ENCODE data around the gene RBMS1. TPM values are rescaled to one million over a fixed set of nuclear protein-coding genes. Genes with fewer than 3 reads are reported as not detected.
A peak's percentile ranks its signal among the peaks of the same experiment; 100 is the strongest.

Gene RBMS1
- polyA plus RNA-seq, 1 donor (not counting 4 experiments of a cell fraction or from before 2014, with no cell fraction given), result 89.1 TPM

- Histone ChIP-seq H3K9ac (ENCODE audit: control insufficient read depth, extremely low read depth, insufficient read depth, low read length) (no peak overlapping the region), H3K27me3 (ENCODE audit: control insufficient read depth, extremely low read depth, insufficient read depth, low read length) (no peaks in the 10 kb centered on the region), H3K9me3 (ENCODE audit: control insufficient read depth, low read depth, low read length) (no peaks in the 10 kb centered on the region), H3K4me2 (ENCODE audit: control insufficient read depth, extremely low read depth, insufficient read depth, low read depth, low read length) (no peak overlapping the region), H3K36me3 (ENCODE audit: control insufficient read depth in 2 of 2, extremely low read depth in 1 of 2, insufficient read depth in 2 of 2, low read length in 2 of 2) (no peaks in the 10 kb centered on the region), H3K4me3 (ENCODE audit: control insufficient read depth in 2 of 3, extremely low read depth in 1 of 3, insufficient read depth in 2 of 3, low read depth in 1 of 3, low read length in 3 of 3) (no peak overlapping the region), H3K4me1 (ENCODE audit: control insufficient read depth, extremely low read depth, insufficient read depth, low read length) (peaks cover 26% of the 10 kb centered on the region), H4K20me1 (ENCODE audit: control insufficient read depth, extremely low read depth, insufficient read depth, low read length) (no peaks in the 10 kb centered on the region), H2AFZ (ENCODE audit: control insufficient read depth, low read length) (no peak overlapping the region), H3K9me1 (ENCODE audit: control insufficient read depth, extremely low read depth, insufficient read depth, low read length) (no peaks in the 10 kb centered on the region), H3K27ac (ENCODE audit: control insufficient read depth, insufficient read depth, low read length) (no peak overlapping the region), H3K79me2 (ENCODE audit: control insufficient read depth, insufficient read depth, low read length) (peaks cover 31% of the 10 kb centered on the region)
- FAIRE-seq (no peak), DNase-seq (ENCODE audit: low read depth, low spot score) (no peak)
- dilution Hi-C loops (cut with MboI; ENCODE audit: extremely low pct_ligation_motif_present, low sequenced_read_pairs), result no loop called here
- no peak for TF ChIP-seq EZH2 (IDR thresholded peaks at IDR 0.05; ENCODE audit: low read length)
- TF ChIP-seq, protein P1, sequence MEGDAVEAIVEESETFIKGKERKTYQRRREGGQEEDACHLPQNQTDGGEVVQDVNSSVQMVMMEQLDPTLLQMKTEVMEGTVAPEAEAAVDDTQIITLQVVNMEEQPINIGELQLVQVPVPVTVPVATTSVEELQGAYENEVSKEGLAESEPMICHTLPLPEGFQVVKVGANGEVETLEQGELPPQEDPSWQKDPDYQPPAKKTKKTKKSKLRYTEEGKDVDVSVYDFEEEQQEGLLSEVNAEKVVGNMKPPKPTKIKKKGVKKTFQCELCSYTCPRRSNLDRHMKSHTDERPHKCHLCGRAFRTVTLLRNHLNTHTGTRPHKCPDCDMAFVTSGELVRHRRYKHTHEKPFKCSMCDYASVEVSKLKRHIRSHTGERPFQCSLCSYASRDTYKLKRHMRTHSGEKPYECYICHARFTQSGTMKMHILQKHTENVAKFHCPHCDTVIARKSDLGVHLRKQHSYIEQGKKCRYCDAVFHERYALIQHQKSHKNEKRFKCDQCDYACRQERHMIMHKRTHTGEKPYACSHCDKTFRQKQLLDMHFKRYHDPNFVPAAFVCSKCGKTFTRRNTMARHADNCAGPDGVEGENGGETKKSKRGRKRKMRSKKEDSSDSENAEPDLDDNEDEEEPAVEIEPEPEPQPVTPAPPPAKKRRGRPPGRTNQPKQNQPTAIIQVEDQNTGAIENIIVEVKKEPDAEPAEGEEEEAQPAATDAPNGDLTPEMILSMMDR (optimal IDR thresholded peaks at IDR 0.05 in 1 of 3, IDR thresholded peaks at IDR 0.05 in 1 of 3, conservative IDR thresholded peaks at IDR 0.05 in 1 of 3; ENCODE audit: extremely low read depth in 1 of 3, insufficient read depth in 2 of 3, low read length in 3 of 3), result no peak
Observed at GRCh38 chr2:160437273-160437672, 56.3 kb downstream of the RBMS1 start.

GRCh38 chr2:160434254-160434948 is 59.2 kb downstream of the RBMS1 start:
- TF ChIP-seq, protein P1 (optimal IDR thresholded peaks at IDR 0.05 in 1 of 3, IDR thresholded peaks at IDR 0.05 in 1 of 3, conservative IDR thresholded peaks at IDR 0.05 in 1 of 3; ENCODE audit: extremely low read depth in 1 of 3, insufficient read depth in 2 of 3, low read length in 3 of 3), result no peak
- TF ChIP-seq EZH2 (IDR thresholded peaks at IDR 0.05; ENCODE audit: low read length), result no peak
- FAIRE-seq (no peak), DNase-seq (ENCODE audit: low read depth, low spot score) (no peak)
- H3K9me3 ChIP-seq (ENCODE audit: control insufficient read depth, low read depth, low read length), result no peaks in the 10 kb centered on the region
- peak overlapping the region in 1 of 3 experiments; percentile 0 for H3K4me3 ChIP-seq (ENCODE audit: control insufficient read depth in 2 of 3, extremely low read depth in 1 of 3, insufficient read depth in 2 of 3, low read depth in 1 of 3, low read length in 3 of 3)
- peaks cover 35% of the 10 kb centered on the region for H3K4me1 ChIP-seq (ENCODE audit: control insufficient read depth, extremely low read depth, insufficient read depth, low read length)
- no peaks in the 10 kb centered on the region for H4K20me1 ChIP-seq (ENCODE audit: control insufficient read depth, extremely low read depth, insufficient read depth, low read length)
- peak overlapping the region; percentile 70 for H3K4me2 ChIP-seq (ENCODE audit: control insufficient read depth, extremely low read depth, insufficient read depth, low read depth, low read length)
- no peaks in the 10 kb centered on the region for H3K9me1 ChIP-seq (ENCODE audit: control insufficient read depth, extremely low read depth, insufficient read depth, low read length)
- H3K79me2 ChIP-seq (ENCODE audit: control insufficient read depth, insufficient read depth, low read length), result peaks cover 26% of the 10 kb centered on the region
- H3K27ac ChIP-seq (ENCODE audit: control insufficient read depth, insufficient read depth, low read length), result peak overlapping the region; percentile 83
- no peak overlapping the region for H2AFZ ChIP-seq (ENCODE audit: control insufficient read depth, low read length)
- peak overlapping the region; percentile 34 for H3K9ac ChIP-seq (ENCODE audit: control insufficient read depth, extremely low read depth, insufficient read depth, low read length)
- dilution Hi-C loops (cut with MboI; ENCODE audit: extremely low pct_ligation_motif_present, low sequenced_read_pairs), result no loop called here
- H3K36me3 ChIP-seq (ENCODE audit: control insufficient read depth in 2 of 2, extremely low read depth in 1 of 2, insufficient read depth in 2 of 2, low read length in 2 of 2), result no peaks in the 10 kb centered on the region
- no peaks in the 10 kb centered on the region for H3K27me3 ChIP-seq (ENCODE audit: control insufficient read depth, extremely low read depth, insufficient read depth, low read length)

Data from keratinocyte (primary cell).